HG03159 (cell line): Measurements from ENCODE around the gene EDC3.
"Not testable (repeated sequence)": the region's sequence is repeated elsewhere in the genome, so short reads cannot be mapped to it uniquely, and the experiment has no call there.

Source experiments
- ATAC-seq: cut with Tn5 transposase; IDR thresholded peaks from one replicate; pipeline ENCODE4 v1.9.1; 2021; ENCODE audit warnings: mild to moderate bottlenecking, moderate library complexity; ENCODE audit not compliant: unreplicated experiment

Gene EDC3

GRCh38 chr15:74612677-74613076 lies 83.1 kb downstream of the EDC3 start:
- no peak for ATAC-seq

DNA sequence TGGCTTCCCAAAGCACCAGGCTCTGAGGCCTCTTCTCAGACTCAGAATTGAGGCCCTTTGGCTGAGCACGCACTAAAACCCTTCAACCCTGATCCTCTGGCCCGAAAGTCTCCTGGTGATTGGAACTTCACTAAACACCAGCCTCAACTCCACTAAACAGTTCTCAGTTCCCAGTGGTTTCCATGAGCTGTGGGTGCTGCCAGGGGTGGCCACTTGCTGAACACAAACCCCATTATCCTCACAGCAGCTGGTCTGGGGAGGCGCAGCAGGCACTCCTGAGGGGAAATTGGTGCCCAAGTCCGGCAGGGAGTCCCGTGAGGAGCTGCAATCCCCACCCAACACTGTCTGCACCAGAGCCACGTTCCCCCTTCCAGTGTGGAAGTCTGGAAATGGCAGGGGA lies 84.0 kb downstream of the EDC3 start:
- ATAC-seq: no peak

DNA sequence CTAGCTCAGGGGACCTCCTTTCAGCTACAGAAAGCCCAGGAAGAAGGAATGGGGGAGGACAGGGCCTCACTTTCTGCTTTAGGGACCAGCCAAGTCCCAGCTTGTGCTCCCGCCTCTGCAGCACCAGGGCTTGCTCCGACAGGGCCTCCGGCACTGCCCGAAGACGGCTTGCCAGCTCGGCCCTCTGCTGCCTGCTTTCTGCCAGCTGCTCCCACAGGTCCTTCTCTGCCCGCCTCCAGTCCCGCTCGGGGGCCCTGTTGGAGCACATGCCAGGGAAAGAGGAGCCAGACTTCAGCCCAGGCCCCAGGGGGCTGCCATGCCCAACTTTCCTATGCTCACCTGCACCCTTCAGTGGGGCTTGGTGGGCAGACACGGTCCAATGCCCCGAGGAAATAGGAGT lies 84.5 kb downstream of the EDC3 start:
- no peak for ATAC-seq

DNA sequence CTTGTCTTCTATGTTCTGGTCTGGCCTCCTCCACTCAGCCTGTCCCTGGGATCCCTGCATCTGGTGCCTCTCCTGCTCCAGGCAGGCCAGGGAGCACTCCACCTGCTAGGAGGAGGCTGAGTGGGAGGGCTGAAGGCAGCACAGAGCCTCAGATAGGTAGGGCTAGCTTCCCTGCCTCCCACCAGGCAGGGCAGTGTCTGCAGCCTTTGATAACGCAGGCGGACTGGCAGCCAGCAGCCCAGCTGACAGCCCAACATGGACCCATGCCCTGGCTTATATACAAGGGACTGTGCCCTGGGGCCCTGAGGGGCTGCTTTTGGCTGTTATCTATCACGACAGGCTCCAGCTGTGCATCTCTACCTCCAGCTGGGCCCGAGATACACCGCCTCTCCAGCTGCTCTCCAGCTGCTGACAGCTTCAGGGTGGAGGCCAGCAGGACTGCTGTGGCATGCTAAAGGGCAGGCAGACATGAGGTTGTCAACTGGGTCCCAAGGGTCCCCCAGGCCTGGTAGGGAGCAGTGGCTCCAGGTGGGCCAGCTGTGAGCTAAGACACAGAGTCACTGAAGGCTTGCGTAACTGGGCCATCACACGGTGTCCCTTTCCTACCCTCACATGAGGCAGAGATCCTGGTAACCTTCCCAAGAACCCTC lies 85.4 kb downstream of the EDC3 start:
- ATAC-seq: no peak

- no peak for ATAC-seq
Measured at GRCh38 chr15:74609938-74610301, 85.9 kb downstream of the EDC3 start.

DNA sequence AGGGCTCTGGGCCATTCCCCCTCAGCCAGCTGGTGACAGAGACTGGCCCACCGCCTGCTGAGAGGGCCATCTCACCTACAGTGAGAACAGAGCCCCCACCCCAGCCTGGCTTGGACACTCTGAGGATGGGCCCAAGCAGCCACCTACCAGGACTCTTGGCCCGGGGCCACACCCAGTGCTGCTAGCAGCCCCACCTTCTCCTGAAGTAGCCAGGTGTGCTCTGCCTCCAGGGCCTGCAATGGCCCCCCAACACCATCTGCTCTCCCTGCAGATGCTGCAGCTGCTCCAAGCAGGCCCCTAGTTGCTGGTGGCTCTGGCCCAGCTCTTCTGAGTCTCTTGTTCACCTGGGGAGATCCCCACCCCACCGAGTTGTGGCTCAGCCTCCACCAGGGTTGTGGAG lies 87.0 kb downstream of the EDC3 start:
- ATAC-seq: no peak

DNA sequence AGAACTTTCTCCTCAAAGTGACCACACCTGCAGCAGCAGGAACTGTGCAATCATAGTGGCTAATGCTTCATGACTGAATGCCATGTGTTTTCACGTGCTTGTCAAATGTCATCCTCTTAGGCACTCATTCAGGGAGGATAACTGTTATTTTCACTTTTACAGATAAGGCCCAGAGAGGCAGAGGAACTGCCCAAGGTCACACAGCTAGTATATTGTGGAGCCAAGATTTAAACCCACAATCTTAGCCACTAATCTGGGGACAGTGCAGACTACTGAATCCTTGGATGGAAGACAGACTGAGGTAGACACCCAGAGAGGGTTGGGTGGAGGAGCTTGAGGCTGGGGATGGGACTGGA lies 90.1 kb downstream of the EDC3 start:
- no peak for ATAC-seq

- ATAC-seq: no peak
Measured at GRCh38 chr15:74604983-74605794, 90.6 kb downstream of the EDC3 start.

DNA sequence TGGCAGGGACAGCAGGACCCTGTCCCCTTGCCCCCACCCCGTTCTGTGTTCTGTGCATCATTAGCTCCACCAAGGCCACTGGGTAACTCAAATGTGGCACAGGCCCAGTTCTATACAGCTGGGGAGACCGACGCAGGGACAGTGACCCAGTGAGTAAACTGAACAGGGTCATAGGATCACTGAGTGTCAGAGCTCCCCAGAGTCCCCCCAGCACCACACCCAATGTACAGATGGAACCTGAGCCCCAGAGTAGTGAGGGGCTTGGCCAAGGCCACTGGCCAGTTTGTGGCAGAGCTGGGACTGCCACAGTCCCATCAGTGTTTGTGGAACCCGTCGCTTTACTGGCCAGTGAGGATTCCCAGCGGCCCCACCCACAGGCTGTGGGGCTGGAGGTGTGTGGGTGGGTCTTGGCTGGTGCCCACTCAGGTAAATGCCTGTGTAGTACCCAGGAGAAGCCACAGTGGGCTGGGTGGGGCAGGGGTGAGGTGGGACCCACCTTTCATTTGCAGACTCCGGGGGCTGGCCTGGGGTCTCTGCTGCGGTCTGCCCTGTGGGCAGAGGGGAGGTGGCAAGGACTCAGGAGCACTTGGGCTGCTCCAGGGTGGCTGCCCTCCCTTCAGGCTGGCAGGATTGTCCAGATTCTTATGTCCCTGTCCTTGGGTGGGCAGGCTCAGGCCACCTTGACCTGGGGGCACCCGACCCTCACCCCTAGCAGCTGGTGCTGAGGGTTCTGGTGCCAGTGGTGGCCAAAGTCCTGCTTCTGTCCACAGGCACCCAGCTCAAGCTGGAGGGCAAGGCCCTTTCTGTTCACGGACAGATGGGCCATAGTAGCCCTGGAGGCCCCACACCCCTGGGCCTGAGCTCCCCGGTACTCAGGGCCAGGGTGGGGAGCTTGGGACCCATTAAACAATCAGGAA lies 91.8 kb downstream of the EDC3 start:
- no peak for ATAC-seq

DNA sequence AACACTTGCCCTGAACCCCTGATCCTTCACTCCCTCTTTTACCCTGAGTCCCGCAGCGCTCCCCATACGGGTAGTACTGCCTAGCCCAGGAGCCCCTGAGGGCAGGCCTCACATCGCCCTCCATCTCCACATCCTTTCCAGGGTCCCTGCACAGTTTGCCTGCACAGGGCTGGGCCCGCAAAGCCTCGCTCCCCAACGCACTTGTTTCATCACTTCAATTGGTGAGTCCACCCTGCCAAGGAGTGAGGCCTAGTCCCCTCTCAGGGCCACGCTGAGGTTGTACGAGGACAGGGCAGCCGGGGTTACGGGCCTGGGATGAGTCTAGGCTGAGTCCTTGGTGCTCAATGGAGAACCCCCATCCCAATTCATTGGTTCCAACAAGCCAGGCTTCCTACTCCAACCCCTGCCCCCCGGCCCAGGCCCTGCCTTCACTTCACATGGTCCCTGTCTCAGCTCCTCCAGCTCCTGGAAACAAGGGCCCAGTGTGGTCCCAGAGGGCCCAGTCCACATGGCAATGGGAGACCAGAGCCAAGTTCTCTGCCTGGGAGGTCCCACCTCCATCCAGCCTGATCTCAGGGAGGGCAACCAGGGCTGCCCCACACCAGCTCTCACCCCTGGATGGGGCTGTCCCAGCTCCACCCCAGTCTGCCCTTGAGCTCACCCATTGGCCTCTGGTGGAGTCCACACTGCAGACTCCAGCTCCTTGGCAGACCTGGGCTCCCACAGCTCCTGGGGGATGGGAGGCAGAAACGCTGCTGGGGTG lies 92.6 kb downstream of the EDC3 start:
- no peak for ATAC-seq

- ATAC-seq: no peak
Measured at GRCh38 chr15:74599156-74599555, 96.7 kb downstream of the EDC3 start.

DNA sequence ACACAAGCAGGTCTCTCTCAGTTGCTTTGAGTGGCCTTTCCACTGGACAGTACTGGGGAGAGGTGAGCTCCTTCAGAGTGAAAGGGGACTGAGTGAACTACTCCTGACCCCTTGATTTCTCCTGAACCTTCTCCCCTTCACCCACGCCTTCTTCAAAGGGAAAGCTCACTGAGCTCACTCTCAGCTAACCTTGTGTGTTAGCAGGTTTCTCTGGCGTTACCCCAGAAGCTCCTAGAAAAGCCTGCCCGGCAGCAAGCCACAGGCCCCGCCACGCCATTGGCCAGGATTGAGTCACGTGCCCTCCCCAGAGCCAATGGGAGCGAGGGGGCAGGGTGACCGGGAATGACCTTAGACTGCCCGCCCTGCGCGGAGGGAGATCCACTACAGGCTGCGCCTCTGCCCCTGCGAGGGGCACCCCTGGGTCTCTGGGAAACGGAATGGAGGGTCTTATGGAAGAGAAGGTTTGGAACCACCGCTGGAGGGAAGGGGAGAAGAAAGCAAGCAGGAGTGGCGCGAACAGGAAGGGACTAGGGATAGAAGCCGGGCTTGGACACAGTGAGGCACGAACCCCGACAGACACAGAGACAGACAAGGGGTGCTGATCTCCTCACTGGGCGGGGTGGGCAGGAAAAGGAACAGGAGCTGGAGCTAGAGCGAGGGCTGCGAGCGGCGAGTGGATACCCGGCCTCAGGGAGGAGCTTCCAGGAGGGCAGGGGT lies 97.5 kb downstream of the EDC3 start:
- peak; percentile 83 for ATAC-seq

GRCh38 chr15:74597146-74597705 lies 98.6 kb downstream of the EDC3 start:
- ATAC-seq: not testable (repeated sequence)

GRCh38 chr15:74596736-74597135 lies 99.1 kb downstream of the EDC3 start:
- not testable (repeated sequence) for ATAC-seq

DNA sequence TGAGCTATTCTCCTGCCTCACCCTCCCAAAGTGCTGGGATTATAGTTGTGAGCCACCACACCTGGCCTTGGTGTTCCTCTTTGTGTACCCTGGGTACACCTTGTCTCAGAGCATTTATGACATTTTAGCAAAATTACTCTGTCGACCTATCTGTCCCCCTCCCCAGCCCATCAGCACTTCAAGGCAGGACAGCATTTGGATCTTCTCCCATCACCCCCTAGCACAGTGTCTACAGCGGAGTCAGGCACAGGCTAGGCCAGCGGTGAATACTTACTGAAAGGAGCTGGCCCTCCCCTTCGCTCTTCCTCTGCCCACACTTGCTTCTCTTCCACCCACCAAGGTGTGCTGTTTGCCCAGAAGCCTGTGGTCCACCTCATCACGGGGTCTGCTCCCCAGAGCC lies 100.6 kb downstream of the EDC3 start:
- no peak for ATAC-seq

DNA sequence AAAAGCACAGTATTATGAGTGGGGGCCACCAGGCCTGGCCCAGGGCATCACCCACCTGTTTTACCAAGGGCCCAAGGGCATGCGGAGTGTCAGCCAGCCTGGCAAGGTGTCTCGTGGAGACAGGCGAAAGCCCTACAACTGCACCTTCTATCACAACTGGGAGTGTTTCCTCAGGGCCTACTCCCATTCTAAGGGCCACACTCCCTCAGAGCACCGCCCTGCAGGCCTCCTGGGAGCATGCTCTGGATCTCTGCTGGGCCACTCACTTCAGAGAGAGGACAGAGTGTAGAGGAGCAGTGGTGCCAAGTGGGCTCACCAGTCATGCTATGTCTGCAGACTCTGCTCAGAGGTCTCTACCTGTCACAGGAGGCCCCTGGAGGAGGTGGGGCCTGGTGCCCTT lies 101.4 kb downstream of the EDC3 start:
- no peak for ATAC-seq

GRCh38 chr15:74593122-74593521 lies 102.7 kb downstream of the EDC3 start:
- no peak for ATAC-seq

DNA sequence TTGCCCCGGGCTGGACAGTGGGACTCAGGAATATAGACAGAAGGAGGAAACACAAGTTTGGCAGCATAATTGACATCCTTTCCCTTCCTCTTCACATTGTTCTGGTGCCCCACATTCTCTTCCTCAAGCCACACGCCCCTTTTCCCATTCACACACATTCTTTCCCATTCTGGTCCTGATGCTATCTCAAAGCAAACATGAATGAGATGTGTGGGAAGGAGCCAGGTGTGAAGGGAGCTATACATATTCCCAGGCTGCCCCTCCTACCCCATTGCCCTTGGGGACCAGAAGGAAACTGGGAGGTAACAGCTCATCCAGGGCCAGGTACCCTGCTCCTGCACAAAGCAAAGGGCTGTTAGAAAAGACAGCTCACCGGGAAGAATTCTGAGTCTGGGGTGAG lies 103.6 kb downstream of the EDC3 start:
- no peak for ATAC-seq

DNA sequence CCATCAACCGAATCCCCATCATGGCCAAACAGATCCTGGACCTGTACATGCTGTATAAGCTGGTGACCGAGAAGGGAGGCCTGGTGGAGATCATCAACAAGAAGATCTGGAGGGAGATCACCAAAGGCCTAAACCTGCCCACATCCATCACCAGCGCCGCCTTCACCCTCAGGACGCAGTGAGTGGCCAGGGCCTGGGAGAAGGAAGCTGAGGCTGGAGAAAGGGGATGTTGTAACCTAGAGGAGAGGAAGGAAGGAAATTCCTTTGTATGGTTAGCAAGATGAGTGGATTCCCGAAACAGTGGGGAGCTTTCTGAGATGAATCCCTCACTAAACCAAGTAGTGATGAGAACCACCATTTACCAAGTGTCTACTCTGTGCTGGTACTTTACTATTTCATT lies 106.0 kb downstream of the EDC3 start:
- no peak for ATAC-seq

- no peak for ATAC-seq
Measured at GRCh38 chr15:74585857-74586256, 110.0 kb downstream of the EDC3 start.
